Spinal cord (tissue), 10 donors: ENCODE measurements around the gene COQ9. TPM values are rescaled to one million over a fixed set of nuclear protein-coding genes. Genes with fewer than 3 reads are reported as not detected.
A peak's percentile ranks its signal among the peaks of the same experiment; 100 is the strongest.

Source experiments
- DNase-seq, 6 donors: peaks; one replicate each; pipeline versions ENCODE4 v3.0.0 to v3.0.0-alpha.2; 2013 to 2015; ENCODE audit warnings: low spot score in 6 of 6, low read depth in 4 of 6
- H3K27ac ChIP-seq: one replicate; pipeline ENCODE4 v1.5.1; 2013; ENCODE audit warnings: low read depth, low read length, control low read depth
- H3K27me3 ChIP-seq: one replicate; pipeline ENCODE4 v1.6.1; 2013; ENCODE audit warnings: low read length; ENCODE audit not compliant: control insufficient read depth, insufficient read depth
- H3K36me3 ChIP-seq: one replicate; pipeline ENCODE4 v1.6.1; 2013; ENCODE audit warnings: low read length; ENCODE audit not compliant: control insufficient read depth, insufficient read depth
- H3K4me1 ChIP-seq: one replicate; pipeline ENCODE4 v1.6.1; 2013; ENCODE audit warnings: low read length; ENCODE audit not compliant: control insufficient read depth, insufficient read depth
- H3K4me3 ChIP-seq: one replicate; pipeline ENCODE4 v1.5.1; 2013; ENCODE audit warnings: low read depth, low read length, control low read depth
- H3K9me3 ChIP-seq: one replicate; pipeline ENCODE4 v1.6.1; 2013; ENCODE audit warnings: low read length; ENCODE audit not compliant: control insufficient read depth, insufficient read depth
- WGBS: methylation state at CpG from one replicate; pipeline ENCODE4 v1.1.5; 2013; ENCODE audit warnings: missing lambda C conversion rate; ENCODE audit not compliant: insufficient coverage; 5-methylcytosine and 5-hydroxymethylcytosine counted together
- polyA plus RNA-seq, 2 donors: library from polyadenylated mRNA; unstranded; fragments of 120-200 nt; gene quantifications; one replicate each; pipeline ENCODE4 v1.2.1, GENCODE V29; 2013; ENCODE audit not compliant: insufficient read length in 2 of 2
- total RNA-seq, 2 donors: library from RNA; depleted of rRNA in 1 of 2; stranded (reverse); fragments of 120-200 nt in 1 of 2; fragments of >200 nt in 1 of 2; gene quantifications; one replicate each; pipeline versions ENCODE4 v1.2.3 to v1.2.4, GENCODE V29; 2013 to 2014
- donor health status: healthy.

Gene COQ9
- total and polyA plus RNA-seq, 4 donors, result 35.2 to 79.2 (median 72.4) TPM

- Histone ChIP-seq H3K27ac (no peak overlapping the region), H3K36me3 (peaks cover 50% of the 10 kb centered on the region), H3K4me3 (no peak overlapping the region), H3K27me3 (no peaks in the 10 kb centered on the region), H3K9me3 (no peaks in the 10 kb centered on the region), H3K4me1 (peaks cover 72% of the 10 kb centered on the region)
- DNase-seq, result peak in 1 of 6 donors; percentile 33
- WGBS, result 6% methylated on average over 12 of the region's 12 CpGs
These were observed 28.5 kb downstream of the COQ9 start for GRCh38 chr16:57475711-57476339.

GRCh38 chr16:57476546-57477410 lies 29.5 kb downstream of the COQ9 start:
- Histone ChIP-seq H3K4me3 (no peak overlapping the region), H3K9me3 (no peaks in the 10 kb centered on the region), H3K36me3 (peaks cover 44% of the 10 kb centered on the region), H3K4me1 (peaks cover 75% of the 10 kb centered on the region), H3K27me3 (no peaks in the 10 kb centered on the region), H3K27ac (no peak overlapping the region)
- 57% methylated on average over 4 of the region's 6 CpGs for WGBS
- DNase-seq, result no peak

DNA sequence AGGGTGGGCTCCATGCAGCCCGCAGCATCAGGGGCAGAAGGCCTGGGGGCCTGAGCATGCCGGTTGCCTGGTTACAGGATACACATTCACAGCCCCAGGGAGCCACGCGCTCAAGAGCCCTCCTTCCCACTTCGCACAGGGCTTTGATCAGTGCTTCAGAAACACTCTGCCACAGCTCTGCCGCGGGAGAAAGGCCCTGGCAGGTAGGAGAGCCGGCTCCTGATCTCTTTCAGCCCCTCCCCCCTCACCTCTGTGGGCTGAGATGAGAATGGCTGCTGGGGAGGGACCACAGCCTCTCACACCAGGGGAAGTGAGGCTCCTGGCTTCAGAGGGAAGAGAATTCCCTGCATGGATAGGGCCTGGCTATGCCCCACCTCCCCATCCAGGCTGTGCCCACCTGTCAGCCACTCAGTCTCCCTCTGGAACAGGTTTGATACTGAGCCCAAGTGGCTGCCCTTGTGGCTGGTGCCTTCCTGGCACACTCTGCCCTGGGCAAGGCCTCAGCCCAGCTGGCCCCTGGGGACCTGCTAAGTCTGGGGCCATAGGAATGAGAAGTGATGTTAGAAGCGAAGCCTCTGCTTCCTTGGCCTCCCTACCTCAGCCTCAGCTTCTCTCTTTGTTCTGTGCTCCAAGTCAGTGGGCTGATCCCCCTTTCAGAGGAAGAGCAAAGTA lies 30.4 kb downstream of the COQ9 start:
- peaks cover 35% of the 10 kb centered on the region for H3K36me3 ChIP-seq
- H3K4me3 ChIP-seq, result no peak overlapping the region
- DNase-seq, result peak in 1 of 6 donors; percentile 46
- no peak overlapping the region for H3K27ac ChIP-seq
- H3K4me1 ChIP-seq, result peaks cover 66% of the 10 kb centered on the region
- no peaks in the 10 kb centered on the region for H3K9me3 ChIP-seq
- no peaks in the 10 kb centered on the region for H3K27me3 ChIP-seq
- 28% methylated on average over 5 of the region's 9 CpGs for whole genome bisulfite sequencing

DNA sequence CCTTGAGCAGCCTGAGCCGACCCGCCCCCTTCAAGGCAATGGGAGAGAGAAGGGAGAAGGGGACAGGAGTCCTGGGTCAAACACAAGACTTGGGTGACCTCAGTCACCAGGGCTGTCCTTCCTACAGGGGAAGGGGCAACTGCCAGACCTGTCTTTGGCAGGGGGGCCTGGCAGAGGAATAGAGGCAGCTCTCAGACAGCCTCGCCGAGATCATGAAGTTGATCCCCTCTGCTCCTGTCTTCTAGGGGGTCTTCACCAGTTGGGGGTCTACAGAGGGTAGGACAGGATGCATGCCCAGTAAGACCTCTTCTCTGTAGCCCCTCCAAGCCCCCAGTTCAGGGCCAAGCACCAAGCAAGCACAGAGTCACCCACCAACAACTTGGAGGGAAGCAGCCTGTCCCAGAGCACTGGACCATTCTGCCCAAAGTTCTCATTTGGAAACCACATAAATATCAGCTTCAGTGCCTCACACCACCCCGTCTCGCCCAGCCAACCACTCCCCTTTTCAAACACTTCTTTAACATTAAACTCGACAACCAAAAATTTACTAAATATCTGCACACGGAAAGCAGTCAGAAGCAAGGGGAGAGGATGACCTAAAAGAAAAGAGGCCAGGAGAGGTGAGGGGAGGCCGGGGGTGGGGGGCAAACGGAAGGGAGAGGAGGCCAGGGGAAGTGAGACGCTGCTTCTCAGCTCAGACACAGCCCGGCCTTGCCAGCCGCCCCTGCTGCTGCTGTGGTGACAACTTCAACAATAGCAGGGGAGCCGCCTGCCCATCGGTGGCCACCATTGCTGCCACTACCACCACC lies 31.3 kb downstream of the COQ9 start:
- H3K27me3 ChIP-seq, result no peaks in the 10 kb centered on the region
- H3K27ac ChIP-seq, result no peak overlapping the region
- peak overlapping the region; percentile 59 for H3K4me3 ChIP-seq
- no peak for DNase-seq
- peaks cover 26% of the 10 kb centered on the region for H3K36me3 ChIP-seq
- WGBS, result 24% methylated on average over 10 of the region's 15 CpGs
- H3K4me1 ChIP-seq, result peaks cover 61% of the 10 kb centered on the region
- no peaks in the 10 kb centered on the region for H3K9me3 ChIP-seq

DNA sequence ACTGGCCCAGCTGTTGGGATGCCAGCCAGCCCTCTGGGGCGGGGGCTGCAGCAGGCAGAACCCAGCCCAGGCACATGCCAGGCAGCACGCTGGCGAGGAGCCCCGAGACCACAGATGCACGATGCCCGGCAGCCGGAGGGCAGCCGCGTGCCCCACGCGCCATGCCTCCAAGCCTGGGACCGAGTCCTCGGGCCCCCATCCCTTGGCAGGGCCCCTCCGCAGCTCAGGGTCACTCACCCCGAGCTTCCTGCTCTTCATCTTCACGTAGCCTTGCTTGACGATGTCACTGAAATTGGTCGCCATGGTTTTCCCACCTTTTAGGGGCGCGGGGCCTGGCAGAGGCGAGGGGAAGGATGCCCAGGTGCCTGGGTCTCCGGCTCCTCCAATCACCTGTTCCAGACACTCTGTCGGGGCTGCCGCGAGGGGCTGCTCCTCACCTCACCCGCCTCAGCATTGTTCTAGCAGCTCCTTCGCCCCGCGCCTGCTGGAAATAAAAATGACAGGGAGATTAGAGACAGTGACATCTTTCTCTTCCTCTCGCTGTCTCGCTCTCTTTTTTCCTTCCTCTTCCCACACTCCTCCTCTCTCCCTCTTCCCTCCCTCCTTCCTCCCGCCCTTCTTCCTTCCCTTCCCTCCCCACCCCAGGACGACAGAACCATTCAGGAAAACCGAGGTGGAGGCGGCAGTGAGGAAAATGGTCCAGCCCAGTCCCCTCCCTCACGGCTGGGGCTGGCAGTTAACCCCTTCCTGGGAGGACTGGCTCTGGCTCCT lies 32.1 kb downstream of the COQ9 start:
- Histone ChIP-seq H3K4me1 (peaks cover 68% of the 10 kb centered on the region), H3K4me3 (peak overlapping the region; percentile 59), H3K27ac (no peak overlapping the region), H3K27me3 (no peaks in the 10 kb centered on the region), H3K36me3 (peaks cover 22% of the 10 kb centered on the region), H3K9me3 (no peaks in the 10 kb centered on the region)
- 2% methylated on average over 26 of the region's 36 CpGs for WGBS
- DNase-seq, result peak; percentile 57 to 97 (median 72)

DNA sequence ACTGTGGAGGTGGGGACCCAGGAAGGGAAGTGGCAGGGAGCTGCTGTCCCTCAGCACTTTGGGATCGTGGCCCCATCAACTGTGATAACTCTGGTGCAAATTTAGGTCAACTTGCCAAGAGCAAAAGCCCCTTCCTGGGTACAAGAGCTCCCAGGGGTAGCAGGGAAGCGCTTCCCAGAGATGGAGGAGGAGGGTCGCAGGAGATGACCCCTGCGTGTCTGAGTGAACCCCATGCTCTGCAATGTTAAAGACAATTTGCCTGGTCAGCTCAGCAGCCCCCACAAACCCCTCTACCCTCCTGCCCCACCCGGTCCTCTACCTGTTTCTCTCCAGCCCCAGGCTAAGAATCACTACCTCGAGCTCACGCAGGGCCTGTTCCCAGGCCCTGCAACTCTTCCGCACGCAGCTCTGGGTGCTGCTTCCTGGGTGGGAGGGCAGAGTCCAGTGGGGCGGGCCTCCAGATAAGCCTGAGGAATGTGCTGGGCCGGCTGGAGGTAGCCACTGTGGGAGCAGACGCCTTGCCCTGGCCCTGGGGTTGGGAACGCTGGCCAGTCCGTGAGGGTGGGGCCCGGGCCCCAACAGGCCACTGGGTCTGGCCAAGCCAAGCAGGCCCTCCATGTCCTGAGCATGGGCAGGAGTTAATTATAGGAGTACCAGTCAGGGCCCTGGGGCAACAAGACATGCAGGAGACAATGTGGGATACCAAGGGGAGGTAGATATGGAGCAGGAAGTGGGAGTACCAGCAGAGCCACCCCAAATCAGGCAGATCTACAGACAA lies 32.9 kb downstream of the COQ9 start:
- no peak for DNase-seq
- WGBS, result 40% methylated on average over 14 of the region's 15 CpGs
- H3K4me1 ChIP-seq, result peaks cover 70% of the 10 kb centered on the region
- H3K27me3 ChIP-seq, result no peaks in the 10 kb centered on the region
- H3K27ac ChIP-seq, result no peak overlapping the region
- H3K36me3 ChIP-seq, result peaks cover 15% of the 10 kb centered on the region
- peak overlapping the region; percentile 59 for H3K4me3 ChIP-seq
- H3K9me3 ChIP-seq, result no peaks in the 10 kb centered on the region

DNA sequence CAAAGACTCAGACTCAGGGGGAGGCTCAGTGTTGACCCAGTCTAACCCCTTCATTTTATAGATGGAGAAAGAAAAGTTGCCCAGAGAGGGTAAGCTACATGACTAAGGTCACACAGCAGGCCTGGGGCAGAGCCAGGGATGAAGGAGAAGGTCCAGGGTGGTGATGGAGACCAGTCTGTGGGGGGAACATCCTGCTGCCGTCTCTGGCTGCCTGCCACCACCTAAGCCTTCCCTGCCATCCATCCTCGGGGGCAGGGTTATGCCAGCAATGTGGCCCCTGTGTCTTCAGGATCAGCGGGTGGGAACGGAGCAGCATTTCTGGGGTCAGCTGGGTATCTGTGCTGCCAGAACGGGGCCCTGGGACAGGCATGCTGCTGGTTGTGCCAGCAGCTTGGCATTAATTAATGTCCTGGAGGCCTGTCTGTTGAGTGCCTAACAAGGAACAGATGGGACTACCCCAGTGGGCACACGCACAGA lies 33.5 kb downstream of the COQ9 start:
- H3K27ac ChIP-seq, result no peak overlapping the region
- no peaks in the 10 kb centered on the region for H3K27me3 ChIP-seq
- peaks cover 71% of the 10 kb centered on the region for H3K4me1 ChIP-seq
- H3K36me3 ChIP-seq, result peaks cover 9% of the 10 kb centered on the region
- no peak overlapping the region for H3K4me3 ChIP-seq
- 28% methylated on average over 6 of the region's 6 CpGs for WGBS
- no peaks in the 10 kb centered on the region for H3K9me3 ChIP-seq
- DNase-seq, result peak in 2 of 6 donors; percentile 27 to 53

- Histone ChIP-seq H3K27ac (no peak overlapping the region), H3K9me3 (no peaks in the 10 kb centered on the region), H3K4me3 (no peak overlapping the region), H3K4me1 (peaks cover 68% of the 10 kb centered on the region), H3K27me3 (no peaks in the 10 kb centered on the region), H3K36me3 (peaks cover 6% of the 10 kb centered on the region)
- 65% methylated on average over 2 of the region's 4 CpGs for WGBS
- DNase-seq, result no peak
These were observed 34.1 kb downstream of the COQ9 start for GRCh38 chr16:57481421-57481820.
